ENCODE results near the gene TCP11X2. TPM values are rescaled to one million over a fixed set of nuclear protein-coding genes. Genes with fewer than 3 reads are reported as not detected.
"Not testable (repeated sequence)": the region's sequence is repeated elsewhere in the genome, so short reads cannot be mapped to it uniquely, and the experiment has no call there.

The TCP11X2 gene
- total RNA-seq, 6 experiments from 2014 or later = not detected

- not testable (repeated sequence) for H3K4me3 Mint-ChIP-seq; H3K4me1 Mint-ChIP-seq (ENCODE audit: low read depth); DNase-seq; H3K9me3 Mint-ChIP-seq; H3K27me3 Mint-ChIP-seq (ENCODE audit: insufficient read depth); H3K27ac Mint-ChIP-seq; H3K36me3 Mint-ChIP-seq (ENCODE audit: low read depth)
Observed at GRCh38 chrX:102458615-102459014, 13.0 kb downstream of the TCP11X2 start.

GRCh38 chrX:102439908-102440307 is 31.7 kb downstream of the TCP11X2 start, which contains the start of gene NXF2B:
Gene NXF2B (minus strand): TSS chrX:102440008. CDS start chrX:102380036, 59,972 bp downstream.
- H3K36me3 Mint-ChIP-seq (ENCODE audit: low read depth) = not testable (repeated sequence)

GRCh38 chrX:102414493-102414892 is 57.1 kb downstream of the TCP11X2 start:
- not testable (repeated sequence) for DNase-seq; H3K4me3 Mint-ChIP-seq; H3K36me3 Mint-ChIP-seq (ENCODE audit: low read depth); H3K4me1 Mint-ChIP-seq (ENCODE audit: low read depth); H3K27ac Mint-ChIP-seq; H3K27me3 Mint-ChIP-seq (ENCODE audit: insufficient read depth); H3K9me3 Mint-ChIP-seq

More at GRCh38 chrX:102439908-102440307, 31.7 kb downstream of the TCP11X2 start, which contains the start of gene NXF2B:
- H3K27me3 Mint-ChIP-seq (ENCODE audit: insufficient read depth); H3K9me3 Mint-ChIP-seq; H3K4me1 Mint-ChIP-seq (ENCODE audit: low read depth); DNase-seq; H3K4me3 Mint-ChIP-seq; H3K27ac Mint-ChIP-seq: not testable (repeated sequence)

Other genes starting within 250 kb of the TCP11X2 start
- not detected for gene NXF2, start 224.6 kb downstream of the TCP11X2 start, total RNA-seq (2021; fragmentation: NEBNext Ultra II Directional; extraction: Animal tissue kit (Norgen Biotek cat#: 25700))
- not detected for gene NXF2B, start 31.8 kb downstream of the TCP11X2 start, total RNA-seq (2021; fragmentation: NEBNext Ultra II Directional; extraction: Animal tissue kit (Norgen Biotek cat#: 25700))
- 1 to 10 TPM; 1.4 to 3.2 (median 2.7) TPM for gene TMSB15A, start 44.9 kb upstream of the TCP11X2 start, total RNA-seq (2021; fragmentation: NEBNext Ultra II Directional; extraction: Animal tissue kit (Norgen Biotek cat#: 25700))
- 1 to 10 TPM; 8.2 to 9.7 (median 8.4) TPM for gene ARMCX5, start 127.7 kb upstream of the TCP11X2 start, total RNA-seq (2021; fragmentation: NEBNext Ultra II Directional; extraction: Animal tissue kit (Norgen Biotek cat#: 25700))
- 1 to 10 TPM in 1 of 6 experiments, under 1 TPM in 5; 0.76 to 1.1 (median 0.95) TPM for gene GPRASP1, start 179.7 kb upstream of the TCP11X2 start, total RNA-seq (2021; fragmentation: NEBNext Ultra II Directional; extraction: Animal tissue kit (Norgen Biotek cat#: 25700))
- 10 to 100 TPM in 4 of 6 experiments, 1 to 10 TPM in 2; 7.9 to 15.0 (median 12.4) TPM for gene GPRASP2, start 240.6 kb upstream of the TCP11X2 start, total RNA-seq (2021; fragmentation: NEBNext Ultra II Directional; extraction: Animal tissue kit (Norgen Biotek cat#: 25700))
- 1 to 10 TPM; 1.9 to 5.7 (median 5.4) TPM for gene GPRASP3, start 248.9 kb upstream of the TCP11X2 start, total RNA-seq (2021; fragmentation: NEBNext Ultra II Directional; extraction: Animal tissue kit (Norgen Biotek cat#: 25700))

Measured in HFFc6 (cell line).